Right lobe of liver (tissue), 4 donors: Measurements from ENCODE around the gene CEP295NL.

Experiments used
- CTCF ChIP-seq, 4 donors: fragments of 200-600 bp in 3 of 4; fragments of 450-650 bp in 1 of 4; IDR thresholded peaks; one replicate each; pipeline versions ENCODE4 v1.5.1 to v1.8.0; 2016 to 2022; ENCODE audit warnings: antibody characterized with exemption in 4 of 4, mild to moderate bottlenecking in 2 of 4
- POLR2A ChIP-seq: fragments of 450-650 bp; IDR thresholded peaks from one replicate; pipeline ENCODE4 v1.6.1; 2017; ENCODE audit warnings: antibody characterized with exemption, mild to moderate bottlenecking
- donor health status: DM: no; HTN: no; CAD: no.
- donor health status: DM: no; HTN: no; CAD: no.
- donor health status: DM: no; HTN: yes; CAD: no.

GRCh38 chr17:78892520-78892919, 10.5 kb downstream of the CEP295NL start:
- TF ChIP-seq CTCF (IDR thresholded peaks at IDR 0.05) = no peak
- no peak for TF ChIP-seq POLR2A
